Measurements from ENCODE around the gene WDR90. TPM values are rescaled to one million over a fixed set of nuclear protein-coding genes. Genes with fewer than 3 reads are reported as not detected.

The WDR90 gene
- total RNA-seq, 1 experiment from 2014 or later: 68.2 TPM

DNA sequence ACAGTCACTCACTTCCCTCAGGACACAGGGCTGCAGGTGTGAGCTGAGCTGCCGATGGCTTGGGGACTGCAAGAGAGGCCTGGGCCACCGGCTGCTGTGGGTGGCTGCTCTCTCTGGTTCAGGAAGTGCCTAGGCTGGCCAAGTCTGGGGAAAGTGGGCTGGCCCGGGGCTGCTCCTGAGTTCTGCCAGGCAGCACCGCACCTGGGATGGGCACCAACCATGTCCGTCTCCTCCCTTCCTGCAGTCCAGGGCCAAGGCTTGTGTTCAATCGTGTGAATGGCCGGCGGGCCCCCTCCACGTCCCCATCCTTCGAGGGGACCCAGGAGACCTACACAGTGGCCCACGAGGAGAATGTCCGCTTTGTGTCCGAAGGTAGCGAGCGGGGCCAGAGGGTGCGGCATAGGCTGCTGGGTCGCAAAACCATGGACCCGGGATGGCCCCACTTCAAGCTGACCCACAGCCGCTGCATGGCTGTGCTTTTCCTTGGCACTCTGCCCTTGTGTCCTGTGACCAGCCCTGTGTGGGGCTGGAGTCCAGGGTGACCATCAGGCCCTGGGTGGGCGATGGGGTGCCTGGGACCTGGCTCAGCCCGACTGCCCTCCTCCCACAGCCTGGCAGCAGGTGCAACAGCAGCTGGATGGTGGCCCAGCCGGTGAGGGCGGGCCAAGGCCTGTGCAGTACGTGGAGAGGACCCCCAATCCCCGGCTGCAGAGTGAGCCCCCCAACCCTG lies 1.8 kb upstream of the WDR90 start:
- no peaks in the 10 kb centered on the region; the same call in 1 of the 2 replicates for H3K4me1 ChIP-seq (ENCODE audit: insufficient read depth, low read length)
- H2BK20ac ChIP-seq (ENCODE audit: low read depth, low read length, poor library complexity, severe bottlenecking): no peak overlapping the region
- H4K8ac ChIP-seq (replicated peaks; ENCODE audit: insufficient read length, low read depth, low read length): no peak overlapping the region
- H3K56ac ChIP-seq (ENCODE audit: insufficient read length, low read depth, low read length): no peak overlapping the region
- no peaks in the 10 kb centered on the region for H3K9me3 ChIP-seq (ENCODE audit: control insufficient read depth, low read depth, low read length)
- no peaks in the 10 kb centered on the region for H4K20me1 ChIP-seq (ENCODE audit: control insufficient read depth, insufficient read depth, insufficient read length)
- H2BK12ac ChIP-seq (ENCODE audit: insufficient read length, low read depth, low read length): no peak overlapping the region
- H3K23me2 ChIP-seq (ENCODE audit: insufficient read length, low read depth, low read length, poor library complexity, severe bottlenecking): peaks cover 14% of the 10 kb centered on the region
- H2AK5ac ChIP-seq (ENCODE audit: insufficient read length, low read length): no peak overlapping the region
- TF ChIP-seq, protein P1, sequence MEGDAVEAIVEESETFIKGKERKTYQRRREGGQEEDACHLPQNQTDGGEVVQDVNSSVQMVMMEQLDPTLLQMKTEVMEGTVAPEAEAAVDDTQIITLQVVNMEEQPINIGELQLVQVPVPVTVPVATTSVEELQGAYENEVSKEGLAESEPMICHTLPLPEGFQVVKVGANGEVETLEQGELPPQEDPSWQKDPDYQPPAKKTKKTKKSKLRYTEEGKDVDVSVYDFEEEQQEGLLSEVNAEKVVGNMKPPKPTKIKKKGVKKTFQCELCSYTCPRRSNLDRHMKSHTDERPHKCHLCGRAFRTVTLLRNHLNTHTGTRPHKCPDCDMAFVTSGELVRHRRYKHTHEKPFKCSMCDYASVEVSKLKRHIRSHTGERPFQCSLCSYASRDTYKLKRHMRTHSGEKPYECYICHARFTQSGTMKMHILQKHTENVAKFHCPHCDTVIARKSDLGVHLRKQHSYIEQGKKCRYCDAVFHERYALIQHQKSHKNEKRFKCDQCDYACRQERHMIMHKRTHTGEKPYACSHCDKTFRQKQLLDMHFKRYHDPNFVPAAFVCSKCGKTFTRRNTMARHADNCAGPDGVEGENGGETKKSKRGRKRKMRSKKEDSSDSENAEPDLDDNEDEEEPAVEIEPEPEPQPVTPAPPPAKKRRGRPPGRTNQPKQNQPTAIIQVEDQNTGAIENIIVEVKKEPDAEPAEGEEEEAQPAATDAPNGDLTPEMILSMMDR (conservative IDR thresholded peaks at IDR 0.05): no peak
- no peak overlapping the region for H2BK120ac ChIP-seq (ENCODE audit: low read depth, low read length, poor library complexity, severe bottlenecking)
- H2AFZ ChIP-seq (ENCODE audit: low read length): no peak overlapping the region
- WGBS (ENCODE audit: extremely low coverage, insufficient read length, low lambda C conversion rate): no CpG with 5 or more reads among the region's 25 CpGs
- H3K27ac Mint-ChIP-seq: no peak overlapping the region
- H2BK5ac ChIP-seq (ENCODE audit: insufficient read length, low read length): no peak overlapping the region
- peak overlapping the region in 1 of 2 experiments; percentile 29; a peak in 1 of 5 replicates for H3K4me3 Mint-ChIP-seq
- no peaks in the 10 kb centered on the region for H3K79me1 ChIP-seq (ENCODE audit: insufficient read depth, low read depth, low read length, poor library complexity, severe bottlenecking)
- no peaks in the 10 kb centered on the region for H3K27me3 ChIP-seq (ENCODE audit: insufficient read depth, low read length)
- no peak for DNase-seq
- no peaks in the 10 kb centered on the region; the same call in 1 of the 2 replicates for H3K27me3 Mint-ChIP-seq (ENCODE audit: low read depth)
- no peak overlapping the region for H3K4me2 ChIP-seq (ENCODE audit: insufficient read depth, insufficient read length, low read length)
- peaks cover 2 to 15% of the 10 kb centered on the region in 2 experiments for H3K4me1 Mint-ChIP-seq
- no peak overlapping the region for H3K27ac ChIP-seq (ENCODE audit: insufficient read length, low read depth, low read length)
- H3K23ac ChIP-seq (ENCODE audit: insufficient read length, low read depth, low read length): no peak overlapping the region
- no peak overlapping the region for H3K4ac ChIP-seq (ENCODE audit: low read depth, low read length)
- peaks cover 2 to 15% (median 4%) of the 10 kb centered on the region in 3 experiments; a peak in 4 of 7 replicates for H3K36me3 Mint-ChIP-seq (ENCODE audit: insufficient read depth in 1 of 3, low read depth in 3 of 3)
- no peak overlapping the region for H4K5ac ChIP-seq (ENCODE audit: insufficient read length, low read depth, low read length)
- H3K14ac ChIP-seq (ENCODE audit: insufficient read depth, low read length): no peak overlapping the region
- H3K9me3 Mint-ChIP-seq: no peaks in the 10 kb centered on the region
- no peak overlapping the region for H3T11ph ChIP-seq (ENCODE audit: low read length)
- H3K9ac ChIP-seq (ENCODE audit: extremely low read depth, insufficient read length, low read length): no peak overlapping the region
- H2BK15ac ChIP-seq (ENCODE audit: low read depth, low read length): no peak overlapping the region
- H3K79me2 ChIP-seq (ENCODE audit: insufficient read depth, low read length): no peaks in the 10 kb centered on the region
- no peak overlapping the region for H3K18ac ChIP-seq (ENCODE audit: insufficient read length, low read depth, low read length)
- no peak overlapping the region for H4K91ac ChIP-seq (ENCODE audit: insufficient read length, low read depth, low read length)
